ENCODE results near the gene RASAL2.

GRCh38 chr1:178520803-178521202, 426.9 kb downstream of the RASAL2 start:
- TF ChIP-seq CTCF (IDR thresholded peaks at IDR 0.05; ENCODE audit: insufficient read depth, low read length, poor library complexity, severe bottlenecking) (no peak), EZH2phosphoT487 (conservative IDR thresholded peaks at IDR 0.05; ENCODE audit: low read length) (no peak)
